Measurements from ENCODE around the gene TRPC4AP.

The TRPC4AP gene

DNA sequence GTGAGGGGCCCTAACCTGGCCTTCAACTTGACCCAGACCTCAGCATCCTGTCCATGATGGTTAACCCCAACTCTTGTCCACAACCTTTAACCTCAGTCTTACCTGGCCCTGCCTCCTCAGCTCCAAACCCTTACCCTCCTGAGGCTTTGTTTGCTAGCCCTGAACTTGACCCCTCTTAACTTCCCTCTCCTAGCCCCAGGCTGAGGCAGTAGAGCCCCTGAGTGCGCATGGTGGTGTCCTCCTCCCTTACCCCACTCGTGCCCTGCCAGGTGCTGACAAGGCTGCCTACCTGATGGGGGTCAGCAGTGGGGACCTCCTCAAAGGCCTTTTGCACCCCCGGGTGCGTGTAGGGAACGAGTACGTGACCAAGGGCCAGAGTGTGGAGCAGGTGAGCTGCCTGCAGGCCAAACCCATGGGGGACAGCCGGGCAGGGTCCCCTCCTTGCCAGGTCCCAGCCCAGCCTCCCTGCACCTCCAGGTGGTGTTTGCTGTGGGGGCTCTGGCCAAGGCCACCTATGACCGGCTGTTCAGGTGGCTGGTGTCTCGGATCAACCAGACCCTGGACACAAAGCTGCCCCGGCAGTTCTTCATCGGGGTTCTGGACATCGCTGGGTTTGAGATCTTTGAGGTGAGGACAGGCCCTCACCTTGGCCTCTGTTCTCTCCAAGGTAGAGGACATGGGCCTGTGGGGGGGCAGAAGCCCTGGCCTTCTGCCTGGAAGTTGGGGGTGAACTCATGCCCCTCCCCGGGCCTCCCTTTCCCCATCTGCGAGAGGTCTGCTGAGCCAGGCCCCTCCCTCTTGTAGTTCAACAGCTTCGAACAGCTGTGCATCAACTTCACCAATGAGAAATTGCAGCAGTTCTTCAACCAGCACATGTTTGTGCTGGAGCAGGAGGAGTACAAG is 105.1 kb downstream of the TRPC4AP start:
- Histone ChIP-seq H3K9me3 (ENCODE audit: insufficient read depth, low read depth, low read length) (no peaks in the 10 kb centered on the region), H3K4me1 (ENCODE audit: insufficient read depth, low read length, poor library complexity, severe bottlenecking) (no peaks in the 10 kb centered on the region), H4K20me1 (ENCODE audit: insufficient read depth, low read length, poor library complexity, severe bottlenecking) (no peaks in the 10 kb centered on the region), H3K9ac (ENCODE audit: low read depth, low read length, poor library complexity, severe bottlenecking) (no peak overlapping the region), H2AFZ (ENCODE audit: low read length) (no peak overlapping the region), H3K79me2 (ENCODE audit: insufficient read depth, low read length) (no peaks in the 10 kb centered on the region), H3F3A (ENCODE audit: low read depth) (no peaks in the 10 kb centered on the region), H3K27me3 (ENCODE audit: insufficient read depth, low read length, poor library complexity, severe bottlenecking) (no peaks in the 10 kb centered on the region), H3K4me3 (ENCODE audit: low read length, poor library complexity, severe bottlenecking) (no peak overlapping the region), H3K4me2 (ENCODE audit: low read depth, low read length, poor library complexity, severe bottlenecking) (no peak overlapping the region), H3K36me3 (ENCODE audit: insufficient read depth, low read length) (no peaks in the 10 kb centered on the region), H3K9me2 (replicated peaks; ENCODE audit: low read depth, low read length) (no peaks in the 10 kb centered on the region)
- TF ChIP-seq, protein P1, sequence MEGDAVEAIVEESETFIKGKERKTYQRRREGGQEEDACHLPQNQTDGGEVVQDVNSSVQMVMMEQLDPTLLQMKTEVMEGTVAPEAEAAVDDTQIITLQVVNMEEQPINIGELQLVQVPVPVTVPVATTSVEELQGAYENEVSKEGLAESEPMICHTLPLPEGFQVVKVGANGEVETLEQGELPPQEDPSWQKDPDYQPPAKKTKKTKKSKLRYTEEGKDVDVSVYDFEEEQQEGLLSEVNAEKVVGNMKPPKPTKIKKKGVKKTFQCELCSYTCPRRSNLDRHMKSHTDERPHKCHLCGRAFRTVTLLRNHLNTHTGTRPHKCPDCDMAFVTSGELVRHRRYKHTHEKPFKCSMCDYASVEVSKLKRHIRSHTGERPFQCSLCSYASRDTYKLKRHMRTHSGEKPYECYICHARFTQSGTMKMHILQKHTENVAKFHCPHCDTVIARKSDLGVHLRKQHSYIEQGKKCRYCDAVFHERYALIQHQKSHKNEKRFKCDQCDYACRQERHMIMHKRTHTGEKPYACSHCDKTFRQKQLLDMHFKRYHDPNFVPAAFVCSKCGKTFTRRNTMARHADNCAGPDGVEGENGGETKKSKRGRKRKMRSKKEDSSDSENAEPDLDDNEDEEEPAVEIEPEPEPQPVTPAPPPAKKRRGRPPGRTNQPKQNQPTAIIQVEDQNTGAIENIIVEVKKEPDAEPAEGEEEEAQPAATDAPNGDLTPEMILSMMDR (conservative IDR thresholded peaks at IDR 0.05; ENCODE audit: low read length) = no peak
- TF ChIP-seq EZH2phosphoT487 (IDR thresholded peaks at IDR 0.05; ENCODE audit: borderline replicate concordance) = no peak

DNA sequence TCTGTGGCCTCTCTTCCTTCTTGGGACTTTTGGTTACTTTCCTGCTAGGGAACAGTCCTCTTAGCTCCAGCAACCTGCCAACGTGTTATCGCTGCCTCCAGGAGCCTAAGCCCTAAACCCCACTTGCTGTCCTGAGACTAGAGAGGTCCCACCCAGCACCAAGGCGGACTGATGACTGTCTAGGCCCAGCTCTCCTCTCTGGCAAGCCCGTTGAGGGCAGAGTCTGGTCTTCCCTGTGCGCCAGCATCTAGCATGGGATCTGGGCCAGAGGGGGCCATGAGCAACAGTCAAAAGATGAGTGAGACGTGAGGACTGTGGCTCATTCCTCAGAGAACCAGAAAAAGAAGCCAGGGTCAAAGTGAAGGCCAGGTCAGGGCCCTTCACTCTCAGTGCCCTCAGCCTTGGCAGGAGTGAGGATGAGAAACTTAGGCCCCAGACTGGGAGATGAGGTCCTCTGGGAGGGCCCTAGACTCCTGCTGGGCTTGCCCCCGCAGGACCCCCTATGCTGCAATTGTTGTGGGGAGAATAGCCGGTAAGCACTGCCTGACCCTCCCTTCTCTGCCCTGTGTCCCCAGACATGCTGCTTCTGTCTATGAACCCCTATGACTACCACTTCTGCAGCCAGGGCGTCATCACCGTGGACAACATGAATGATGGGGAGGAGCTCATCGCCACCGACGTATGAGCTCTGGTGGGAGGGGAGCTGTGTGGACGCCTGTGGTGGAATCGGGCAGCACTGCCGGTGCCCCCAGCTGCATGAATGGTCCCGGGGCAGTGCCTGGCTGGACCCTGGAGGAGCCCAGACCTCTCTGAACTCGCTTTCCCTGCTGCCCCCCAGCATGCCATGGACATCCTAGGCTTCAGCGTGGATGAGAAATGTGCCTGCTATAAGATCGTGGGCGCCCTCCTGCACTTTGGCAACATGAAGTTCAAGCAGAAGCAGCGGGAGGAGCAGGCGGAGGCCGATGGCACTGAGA is 106.0 kb downstream of the TRPC4AP start:
- Histone ChIP-seq H3K4me2 (ENCODE audit: low read depth, low read length, poor library complexity, severe bottlenecking) (no peak overlapping the region), H3K9ac (ENCODE audit: low read depth, low read length, poor library complexity, severe bottlenecking) (no peak overlapping the region), H3K9me2 (replicated peaks; ENCODE audit: low read depth, low read length) (no peaks in the 10 kb centered on the region), H3K36me3 (ENCODE audit: insufficient read depth, low read length) (no peaks in the 10 kb centered on the region), H3K4me1 (ENCODE audit: insufficient read depth, low read length, poor library complexity, severe bottlenecking) (no peaks in the 10 kb centered on the region), H4K20me1 (ENCODE audit: insufficient read depth, low read length, poor library complexity, severe bottlenecking) (no peaks in the 10 kb centered on the region), H3K4me3 (ENCODE audit: low read length, poor library complexity, severe bottlenecking) (no peak overlapping the region), H3F3A (ENCODE audit: low read depth) (no peaks in the 10 kb centered on the region), H3K27me3 (ENCODE audit: insufficient read depth, low read length, poor library complexity, severe bottlenecking) (no peaks in the 10 kb centered on the region), H2AFZ (ENCODE audit: low read length) (no peak overlapping the region), H3K79me2 (ENCODE audit: insufficient read depth, low read length) (no peaks in the 10 kb centered on the region), H3K9me3 (ENCODE audit: insufficient read depth, low read depth, low read length) (no peaks in the 10 kb centered on the region)
- TF ChIP-seq, protein P1 (conservative IDR thresholded peaks at IDR 0.05; ENCODE audit: low read length) = no peak
- TF ChIP-seq EZH2phosphoT487 (IDR thresholded peaks at IDR 0.05; ENCODE audit: borderline replicate concordance) = no peak

DNA sequence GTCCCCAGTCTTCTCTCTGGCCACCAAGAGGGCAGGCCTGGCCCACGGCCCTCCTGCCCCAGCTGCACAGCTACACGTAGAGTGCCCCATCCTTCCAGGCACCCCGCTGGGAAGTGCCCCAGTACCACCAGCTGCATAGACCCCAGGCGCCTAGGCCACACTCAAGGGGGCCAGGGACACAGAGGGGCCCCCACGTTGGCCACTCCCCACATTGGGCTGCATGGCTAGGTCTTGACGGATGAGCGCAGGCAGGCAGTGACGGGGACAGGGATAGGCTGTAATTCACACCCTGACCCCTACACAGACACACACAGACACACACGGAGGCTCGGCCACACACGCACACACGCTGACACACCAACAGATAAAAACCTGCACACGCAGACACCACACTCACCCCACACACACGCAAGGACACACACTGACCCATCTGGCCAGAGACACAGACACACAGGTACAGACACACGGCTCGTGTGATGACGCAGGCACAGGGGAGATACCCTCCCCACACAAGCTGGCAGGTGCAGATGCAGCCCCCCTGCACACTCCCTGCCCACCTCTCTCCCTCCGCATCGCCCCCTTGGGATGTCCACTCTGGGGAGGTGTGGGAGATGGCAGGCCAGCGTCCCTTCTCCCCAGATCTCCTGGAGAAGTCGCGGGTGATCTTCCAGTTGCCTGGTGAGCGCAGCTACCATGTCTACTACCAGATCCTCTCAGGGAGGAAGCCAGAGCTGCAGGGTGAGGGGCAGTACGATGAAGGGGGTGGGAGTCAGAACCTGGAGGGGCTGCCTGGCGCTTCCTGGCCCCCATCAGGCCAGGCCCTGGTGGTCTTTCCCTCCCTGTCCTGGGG is 106.9 kb downstream of the TRPC4AP start:
- TF ChIP-seq, protein P1 (conservative IDR thresholded peaks at IDR 0.05; ENCODE audit: low read length) = no peak
- no peak for TF ChIP-seq EZH2phosphoT487 (IDR thresholded peaks at IDR 0.05; ENCODE audit: borderline replicate concordance)
- H3K4me3 ChIP-seq (ENCODE audit: low read length, poor library complexity, severe bottlenecking) = no peak overlapping the region
- no peaks in the 10 kb centered on the region for H3K36me3 ChIP-seq (ENCODE audit: insufficient read depth, low read length)
- no peaks in the 10 kb centered on the region for H3K79me2 ChIP-seq (ENCODE audit: insufficient read depth, low read length)
- no peak overlapping the region for H3K4me2 ChIP-seq (ENCODE audit: low read depth, low read length, poor library complexity, severe bottlenecking)
- no peaks in the 10 kb centered on the region for H3K4me1 ChIP-seq (ENCODE audit: insufficient read depth, low read length, poor library complexity, severe bottlenecking)
- no peaks in the 10 kb centered on the region for H3K9me3 ChIP-seq (ENCODE audit: insufficient read depth, low read depth, low read length)
- no peaks in the 10 kb centered on the region for H3K27me3 ChIP-seq (ENCODE audit: insufficient read depth, low read length, poor library complexity, severe bottlenecking)
- H3K9me2 ChIP-seq (replicated peaks; ENCODE audit: low read depth, low read length) = no peaks in the 10 kb centered on the region
- H3K9ac ChIP-seq (ENCODE audit: low read depth, low read length, poor library complexity, severe bottlenecking) = no peak overlapping the region
- H4K20me1 ChIP-seq (ENCODE audit: insufficient read depth, low read length, poor library complexity, severe bottlenecking) = no peaks in the 10 kb centered on the region
- H2AFZ ChIP-seq (ENCODE audit: low read length) = no peak overlapping the region
- no peaks in the 10 kb centered on the region for H3F3A ChIP-seq (ENCODE audit: low read depth)

Data from Loucy (cell line).